ENCODE data around the gene MAX.

DNA sequence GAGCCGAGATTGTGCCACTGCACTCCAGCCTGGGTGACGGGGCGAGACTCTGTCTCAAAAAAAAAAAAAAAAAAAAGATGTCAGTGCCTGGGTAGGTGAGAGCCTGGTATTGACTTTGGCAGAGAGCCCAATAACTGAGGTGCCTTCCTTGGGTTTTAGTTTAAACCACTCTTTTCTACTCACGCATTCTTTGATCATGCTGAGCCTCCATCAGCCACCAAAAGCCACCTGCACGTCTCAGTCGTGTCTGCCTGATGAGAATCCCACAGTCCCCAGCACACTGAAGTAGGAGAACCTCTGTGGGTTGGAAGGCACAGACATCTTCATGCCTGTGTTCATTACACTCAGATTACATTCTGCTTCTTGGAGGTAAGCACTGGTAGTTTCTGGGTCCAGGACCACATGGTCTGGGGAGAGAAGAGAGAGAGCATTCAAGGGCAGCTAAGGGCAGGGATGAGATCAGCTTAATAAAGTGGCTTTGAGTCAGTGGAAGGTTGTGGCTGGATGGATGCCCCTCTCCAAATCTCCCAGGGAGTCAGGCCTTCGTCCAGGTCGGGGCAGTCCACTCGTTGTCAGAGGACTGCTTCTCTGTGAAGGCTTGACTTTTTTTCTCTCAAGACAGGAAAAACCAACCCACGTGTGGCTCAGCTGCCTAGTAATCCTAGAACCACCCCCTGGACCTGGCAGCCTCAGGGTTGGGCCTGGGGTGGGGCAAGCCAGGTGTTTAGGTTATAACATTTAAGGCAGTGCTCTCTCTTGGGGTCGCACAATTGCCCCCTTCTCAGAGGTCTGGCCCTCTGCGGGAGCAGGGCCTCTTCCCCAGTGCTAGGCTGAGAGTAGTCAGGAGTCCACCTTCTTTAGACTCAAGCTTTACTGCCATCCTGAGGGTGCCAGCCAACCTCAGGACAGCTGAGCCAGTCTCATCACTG lies 32.6 kb upstream of the MAX start:
- TF ChIP-seq CREB1 (CRISPR knock-in tag; IDR thresholded peaks at IDR 0.05; ENCODE audit: low read depth): no peak
- TF ChIP-seq POLR2AphosphoS5 (IDR thresholded peaks at IDR 0.05; ENCODE audit: low read depth): no peak
- TF ChIP-seq, protein P1, sequence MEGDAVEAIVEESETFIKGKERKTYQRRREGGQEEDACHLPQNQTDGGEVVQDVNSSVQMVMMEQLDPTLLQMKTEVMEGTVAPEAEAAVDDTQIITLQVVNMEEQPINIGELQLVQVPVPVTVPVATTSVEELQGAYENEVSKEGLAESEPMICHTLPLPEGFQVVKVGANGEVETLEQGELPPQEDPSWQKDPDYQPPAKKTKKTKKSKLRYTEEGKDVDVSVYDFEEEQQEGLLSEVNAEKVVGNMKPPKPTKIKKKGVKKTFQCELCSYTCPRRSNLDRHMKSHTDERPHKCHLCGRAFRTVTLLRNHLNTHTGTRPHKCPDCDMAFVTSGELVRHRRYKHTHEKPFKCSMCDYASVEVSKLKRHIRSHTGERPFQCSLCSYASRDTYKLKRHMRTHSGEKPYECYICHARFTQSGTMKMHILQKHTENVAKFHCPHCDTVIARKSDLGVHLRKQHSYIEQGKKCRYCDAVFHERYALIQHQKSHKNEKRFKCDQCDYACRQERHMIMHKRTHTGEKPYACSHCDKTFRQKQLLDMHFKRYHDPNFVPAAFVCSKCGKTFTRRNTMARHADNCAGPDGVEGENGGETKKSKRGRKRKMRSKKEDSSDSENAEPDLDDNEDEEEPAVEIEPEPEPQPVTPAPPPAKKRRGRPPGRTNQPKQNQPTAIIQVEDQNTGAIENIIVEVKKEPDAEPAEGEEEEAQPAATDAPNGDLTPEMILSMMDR (conservative IDR thresholded peaks at IDR 0.05; ENCODE audit: low read depth in 2 of 2): no peak
- TF ChIP-seq EZH2 (IDR thresholded peaks at IDR 0.05; ENCODE audit: low read depth, unreplicated experiment): no peak

Data from GM23338 (cell line).